OCI-LY1 (cell line): ENCODE measurements around the gene DGLUCY.
"Not testable (repeated sequence)": the region's sequence is repeated elsewhere in the genome, so short reads cannot be mapped to it uniquely, and the experiment has no call there.

ENCODE experiments used
- H2AFZ ChIP-seq: fragments of 200-600 bp; sonication (generic), shearing (Covaris generic); 2 replicates; pipeline ENCODE4 v1.6.0; 2014; ENCODE audit warnings: antibody characterized with exemption, mild to moderate bottlenecking, low read length
- H3F3A ChIP-seq: fragments of 200-600 bp; sonication (generic), shearing (Covaris generic); 2 replicates; pipeline ENCODE4 v1.6.0; 2014; ENCODE audit warnings: mild to moderate bottlenecking, antibody characterized with exemption, low read length, moderate library complexity; ENCODE audit not compliant: insufficient read depth
- H3K27ac ChIP-seq: fragments of 200-600 bp; sonication (generic); 2 replicates; pipeline ENCODE4 v1.5.1; 2014; ENCODE audit warnings: low read length, mixed run types, mild to moderate bottlenecking, low read depth; ENCODE audit not compliant: poor library complexity, severe bottlenecking
- H3K27me3 ChIP-seq: fragments of 200-600 bp; sonication (generic); 2 replicates; pipeline ENCODE4 v1.6.0; 2014; ENCODE audit warnings: antibody characterized with exemption, mild to moderate bottlenecking, low read length, moderate library complexity; ENCODE audit not compliant: insufficient read depth
- H3K36me3 ChIP-seq: fragments of 200-600 bp; sonication (generic); 2 replicates; pipeline ENCODE4 v1.6.1; 2014; ENCODE audit warnings: mild to moderate bottlenecking, antibody characterized with exemption, low read length, moderate library complexity, mixed read lengths; ENCODE audit not compliant: insufficient read depth
- H3K4me1 ChIP-seq: fragments of 200-600 bp; sonication (generic); 2 replicates; pipeline ENCODE4 v1.5.1; 2014; ENCODE audit warnings: mild to moderate bottlenecking, low read length, moderate library complexity; ENCODE audit not compliant: insufficient read depth, severe bottlenecking
- H3K4me2 ChIP-seq: fragments of 200-600 bp; sonication (generic), shearing (Covaris generic); 2 replicates; pipeline ENCODE4 v1.6.1; 2014; ENCODE audit warnings: low read length
- H3K4me3 ChIP-seq: fragments of 200-600 bp; sonication (generic); 2 replicates; pipeline ENCODE4 v1.5.1; 2014; ENCODE audit warnings: low read length, low read depth, mild to moderate bottlenecking, mixed read lengths; ENCODE audit not compliant: poor library complexity, severe bottlenecking
- H3K79me2 ChIP-seq: fragments of 200-600 bp; shearing (Covaris generic); 2 replicates; pipeline ENCODE4 v1.6.1; 2016; ENCODE audit warnings: mixed run types, low read length, mixed read lengths; ENCODE audit not compliant: insufficient read depth
- H3K9ac ChIP-seq: fragments of 200-600 bp; sonication (generic), shearing (Covaris generic); 2 replicates; pipeline ENCODE4 v1.6.1; 2014; ENCODE audit warnings: mild to moderate bottlenecking, low read length, mixed read lengths
- H3K9me2 ChIP-seq: fragments of 200-600 bp; sonication (generic), shearing (Covaris generic); 2 replicates; pipeline ENCODE4 v1.6.1; 2014; ENCODE audit warnings: low read depth, mild to moderate bottlenecking, low read length, mixed read lengths
- H3K9me3 ChIP-seq: fragments of 200-600 bp; shearing (Covaris generic); 2 replicates; pipeline ENCODE4 v1.6.1; 2014; ENCODE audit warnings: low read length, mixed read lengths
- H4K20me1 ChIP-seq: fragments of 200-600 bp; sonication (generic), shearing (Covaris generic); 2 replicates; pipeline ENCODE4 v1.6.0; 2016; ENCODE audit warnings: mild to moderate bottlenecking, low read length; ENCODE audit not compliant: insufficient read depth
- CTCF ChIP-seq: fragments of 200-600 bp; sonication (generic), shearing (Covaris generic); IDR thresholded peaks from 2 replicates; pipeline ENCODE4 v1.5.1; 2017; ENCODE audit warnings: mild to moderate bottlenecking, antibody characterized with exemption, low read length, moderate library complexity, mixed read lengths
- EZH2 ChIP-seq: fragments of 200-600 bp; sonication (generic), shearing (Covaris generic); IDR thresholded peaks from 2 replicates; pipeline ENCODE4 v1.8.0; 2017; ENCODE audit warnings: borderline replicate concordance, mixed run types, mild to moderate bottlenecking, antibody characterized with exemption, low read length, moderate library complexity, mixed read lengths

The DGLUCY gene

GRCh38 chr14:91242635-91243034 lies 128.8 kb downstream of the DGLUCY start:
- Histone ChIP-seq H3K36me3 (no peaks in the 10 kb centered on the region), H4K20me1 (no peaks in the 10 kb centered on the region), H3K9me3 (no peaks in the 10 kb centered on the region), H3K79me2 (no peaks in the 10 kb centered on the region), H3K27me3 (no peaks in the 10 kb centered on the region), H3K9ac (no peak overlapping the region; the same call in 1 of the 2 replicates), H3F3A (no peaks in the 10 kb centered on the region), H3K4me3 (peak overlapping the region; percentile 9), H3K4me1 (peaks cover 53% of the 10 kb centered on the region), H3K4me2 (peak overlapping the region; percentile 58), H3K27ac (peak overlapping the region; percentile 71), H3K9me2 (no peaks in the 10 kb centered on the region), H2AFZ (no peak overlapping the region)
- no peak for TF ChIP-seq EZH2
- TF ChIP-seq CTCF = no peak

GRCh38 chr14:91243074-91243471 lies 129.2 kb downstream of the DGLUCY start:
- H3K4me3 ChIP-seq = peak overlapping the region; percentile 14
- H3K36me3 ChIP-seq = no peaks in the 10 kb centered on the region
- peak overlapping the region; percentile 51; the same call in 1 of the 2 replicates for H3K9ac ChIP-seq
- H3K9me3 ChIP-seq = no peaks in the 10 kb centered on the region
- no peak for TF ChIP-seq EZH2
- peaks cover 53% of the 10 kb centered on the region for H3K4me1 ChIP-seq
- H3F3A ChIP-seq = no peaks in the 10 kb centered on the region
- no peaks in the 10 kb centered on the region for H3K9me2 ChIP-seq
- peak overlapping the region; percentile 71 for H3K27ac ChIP-seq
- H4K20me1 ChIP-seq = no peaks in the 10 kb centered on the region
- H3K4me2 ChIP-seq = peak overlapping the region; percentile 58
- no peak overlapping the region for H2AFZ ChIP-seq
- no peaks in the 10 kb centered on the region for H3K79me2 ChIP-seq
- no peaks in the 10 kb centered on the region for H3K27me3 ChIP-seq

GRCh38 chr14:91244501-91244901 lies 130.6 kb downstream of the DGLUCY start, which contains the start of gene GPR68:
TSS of gene GPR68 (minus strand) at chr14:91244704. CDS start at chr14:91235050, 9,654 bp downstream.
- H4K20me1 ChIP-seq = no peaks in the 10 kb centered on the region
- H3K9me3 ChIP-seq = no peaks in the 10 kb centered on the region
- no peaks in the 10 kb centered on the region for H3K79me2 ChIP-seq
- no peaks in the 10 kb centered on the region for H3K36me3 ChIP-seq
- no peaks in the 10 kb centered on the region for H3K9me2 ChIP-seq
- H3K4me2 ChIP-seq = peak within 1 kb of the TSS; percentile 58
- H3K27ac ChIP-seq = peak within 1 kb of the TSS; percentile 71
- H3K27me3 ChIP-seq = no peaks in the 10 kb centered on the region
- TF ChIP-seq CTCF = no peak
- no peak for TF ChIP-seq EZH2
- no peaks in the 10 kb centered on the region for H3F3A ChIP-seq
- peak within 1 kb of the TSS; percentile 51; the same call in 1 of the 2 replicates for H3K9ac ChIP-seq
- peak within 1 kb of the TSS; percentile 14 for H3K4me3 ChIP-seq
- H3K4me1 ChIP-seq = peaks cover 63% of the 10 kb centered on the region
- no peak within 1 kb of the TSS for H2AFZ ChIP-seq

GRCh38 chr14:91245029-91245428 lies 131.2 kb downstream of the DGLUCY start:
- Histone ChIP-seq H3K27ac (peak overlapping the region; percentile 71), H4K20me1 (no peaks in the 10 kb centered on the region), H3F3A (no peaks in the 10 kb centered on the region), H3K36me3 (no peaks in the 10 kb centered on the region), H3K79me2 (no peaks in the 10 kb centered on the region), H3K4me3 (no peak overlapping the region), H3K27me3 (no peaks in the 10 kb centered on the region), H3K4me2 (peak overlapping the region; percentile 58; the same call in 1 of the 2 replicates), H3K9me2 (no peaks in the 10 kb centered on the region), H2AFZ (no peak overlapping the region), H3K9ac (no peak overlapping the region; the same call in 1 of the 2 replicates), H3K4me1 (peaks cover 68% of the 10 kb centered on the region), H3K9me3 (no peaks in the 10 kb centered on the region)
- TF ChIP-seq CTCF = no peak

GRCh38 chr14:91245616-91246015 lies 131.7 kb downstream of the DGLUCY start:
- H3K4me3 ChIP-seq, H3K9ac ChIP-seq, H3K9me2 ChIP-seq, H3K36me3 ChIP-seq, H3K27me3 ChIP-seq, H3F3A ChIP-seq, H3K9me3 ChIP-seq, H2AFZ ChIP-seq, H4K20me1 ChIP-seq, H3K4me2 ChIP-seq, H3K79me2 ChIP-seq: not testable (repeated sequence)
- Histone ChIP-seq H3K27ac (peak overlapping the region; percentile 71), H3K4me1 (peaks cover 74% of the 10 kb centered on the region)
